Cardiac muscle cell (in vitro differentiated cells and primary cell): Measurements from ENCODE around the gene ASIC5. TPM values are rescaled to one million over a fixed set of nuclear protein-coding genes. Genes with fewer than 3 reads are reported as not detected.

Experiments used
- DNase-seq, 2 donors: peaks; one replicate each; pipeline versions ENCODE4 v3.0.0 to v3.0.0-alpha.2; 2010 to 2017; ENCODE audit warnings: low read depth in 1 of 2, low spot score in 1 of 2
- H3K27ac ChIP-seq: fragments of 200-600 bp; sonication (generic); 2 replicates; pipeline ENCODE4 v1.5.1; 2016
- H3K27me3 ChIP-seq: fragments of 200-600 bp; sonication (generic); 2 replicates; pipeline ENCODE4 v1.6.0; 2016; ENCODE audit warnings: control low read depth
- H3K36me3 ChIP-seq: fragments of 200-600 bp; sonication (generic); 2 replicates; pipeline ENCODE4 v1.5.1; 2016; ENCODE audit warnings: control low read depth
- H3K4me1 ChIP-seq: fragments of 200-600 bp; sonication (generic); 2 replicates; pipeline ENCODE4 v1.8.1; 2017; ENCODE audit warnings: low read depth, mild to moderate bottlenecking, mixed run types
- H3K4me3 ChIP-seq: fragments of 200-600 bp; sonication (generic); 2 replicates; pipeline ENCODE4 v1.5.1; 2016; ENCODE audit warnings: mild to moderate bottlenecking
- H3K9me3 ChIP-seq: fragments of 200-600 bp; sonication (generic); 2 replicates; pipeline ENCODE4 v1.5.1; 2017; ENCODE audit warnings: low read depth, mild to moderate bottlenecking, control low read depth
- CTCF ChIP-seq: IDR thresholded peaks from 2 replicates; pipeline ENCODE4 v1.5.1; 2012; ENCODE audit warnings: low read depth, mild to moderate bottlenecking, low read length
- polyA plus RNA-seq: library from polyadenylated mRNA; unstranded; fragments of >200 nt; fragmentation: Nextera tagmentation; extraction: Ambion mirVana; gene quantifications from 2 replicates; pipeline ENCODE4 v1.2.1, GENCODE V29; 2016
- total RNA-seq: library from RNA; depleted of rRNA; stranded (reverse); fragments of >200 nt; gene quantifications from 2 replicates; pipeline ENCODE4 v1.2.3, GENCODE V29; 2016

ASIC5 gene
- total and polyA plus RNA-seq, 2 experiments from 2014 or later, result not detected

- H3K27ac ChIP-seq, result no peak overlapping the region
- H3K4me1 ChIP-seq, result no peaks in the 10 kb centered on the region
- no peaks in the 10 kb centered on the region for H3K9me3 ChIP-seq
- no peaks in the 10 kb centered on the region for H3K36me3 ChIP-seq
- no peaks in the 10 kb centered on the region for H3K27me3 ChIP-seq
- no peak overlapping the region for H3K4me3 ChIP-seq
- TF ChIP-seq CTCF, result no peak
- DNase-seq, result peak in 1 of 2 donors; percentile 49
These were observed 47.0 kb downstream of the ASIC5 start for GRCh38 chr4:155819066-155819465.

DNA sequence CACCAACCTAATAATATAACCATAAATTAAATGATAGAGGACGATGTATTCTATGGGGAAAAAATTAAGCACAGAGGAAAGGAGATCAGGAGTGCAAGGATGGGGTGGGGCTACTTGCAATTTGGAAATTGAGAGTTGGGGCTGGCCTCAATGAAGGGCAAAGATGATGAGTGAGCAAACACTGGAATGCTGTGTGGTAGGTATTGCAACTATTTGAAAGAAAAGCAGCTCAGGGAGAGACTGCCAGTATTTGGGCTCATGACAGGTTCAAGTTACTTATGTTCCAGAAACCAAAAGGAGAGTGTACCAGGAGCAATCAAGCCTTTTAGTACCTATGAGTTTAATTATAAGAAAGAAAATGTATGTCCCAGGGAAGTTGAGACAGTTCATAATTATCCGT, 47.4 kb downstream of the ASIC5 start:
- Histone ChIP-seq H3K27me3 (no peaks in the 10 kb centered on the region), H3K27ac (no peak overlapping the region), H3K36me3 (no peaks in the 10 kb centered on the region), H3K9me3 (no peaks in the 10 kb centered on the region), H3K4me3 (no peak overlapping the region), H3K4me1 (no peaks in the 10 kb centered on the region)
- no peak for TF ChIP-seq CTCF
- DNase-seq, result peak in 1 of 2 donors; percentile 46

GRCh38 chr4:155811083-155811482, 55.0 kb downstream of the ASIC5 start:
- H3K4me3 ChIP-seq, result no peak overlapping the region
- H3K27ac ChIP-seq, result no peak overlapping the region
- H3K9me3 ChIP-seq, result no peaks in the 10 kb centered on the region
- no peak for TF ChIP-seq CTCF
- no peaks in the 10 kb centered on the region for H3K36me3 ChIP-seq
- DNase-seq, result peak in 1 of 2 donors; percentile 59
- H3K4me1 ChIP-seq, result no peaks in the 10 kb centered on the region
- no peaks in the 10 kb centered on the region for H3K27me3 ChIP-seq

DNA sequence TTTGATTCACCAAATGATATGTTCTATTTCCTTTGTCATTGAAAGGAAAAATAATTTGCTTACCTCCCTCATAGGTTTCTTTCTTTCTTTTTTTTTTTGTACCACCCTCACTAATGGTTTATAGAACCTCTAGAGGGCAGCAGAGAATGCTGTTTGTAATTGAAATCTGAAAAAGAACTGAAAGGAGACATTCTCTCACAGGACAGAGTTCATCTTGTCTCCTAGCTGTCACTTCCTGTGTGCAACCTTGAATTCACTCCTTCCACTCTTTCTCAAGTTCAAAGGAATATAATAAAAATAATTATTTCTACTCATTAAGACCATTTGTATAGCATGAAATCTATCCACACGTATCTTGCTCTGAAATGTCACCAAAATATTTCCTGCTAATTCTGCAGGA, 56.2 kb downstream of the ASIC5 start:
- Histone ChIP-seq H3K27me3 (no peaks in the 10 kb centered on the region), H3K36me3 (peaks cover 3% of the 10 kb centered on the region), H3K9me3 (no peaks in the 10 kb centered on the region), H3K4me3 (no peak overlapping the region), H3K27ac (no peak overlapping the region), H3K4me1 (no peaks in the 10 kb centered on the region)
- TF ChIP-seq CTCF, result peak; percentile 61
- peak; percentile 74 to 92 for DNase-seq

DNA sequence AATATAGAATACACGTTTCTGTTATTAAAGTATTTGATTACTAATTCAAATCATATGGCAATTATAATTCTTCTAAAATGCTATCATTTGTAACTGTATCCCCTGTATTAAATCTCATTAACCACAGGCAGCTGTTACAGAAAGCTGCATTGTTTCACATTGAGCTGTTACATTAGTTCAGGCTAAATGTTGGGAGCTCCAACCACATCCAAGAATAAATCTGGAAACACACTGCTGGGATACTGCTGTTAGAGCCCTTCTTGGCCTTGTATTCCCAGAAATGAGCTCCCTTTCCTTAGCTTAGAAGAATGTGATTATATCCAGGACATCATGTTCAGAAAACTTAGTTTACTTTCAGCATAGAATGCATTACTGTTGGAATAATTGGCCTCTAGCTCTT, 59.1 kb downstream of the ASIC5 start:
- Histone ChIP-seq H3K4me1 (no peaks in the 10 kb centered on the region), H3K27ac (no peak overlapping the region), H3K36me3 (peaks cover 16% of the 10 kb centered on the region), H3K27me3 (no peaks in the 10 kb centered on the region), H3K4me3 (no peak overlapping the region), H3K9me3 (no peaks in the 10 kb centered on the region)
- DNase-seq, result peak in 1 of 2 donors; percentile 18
- no peak for TF ChIP-seq CTCF

DNA sequence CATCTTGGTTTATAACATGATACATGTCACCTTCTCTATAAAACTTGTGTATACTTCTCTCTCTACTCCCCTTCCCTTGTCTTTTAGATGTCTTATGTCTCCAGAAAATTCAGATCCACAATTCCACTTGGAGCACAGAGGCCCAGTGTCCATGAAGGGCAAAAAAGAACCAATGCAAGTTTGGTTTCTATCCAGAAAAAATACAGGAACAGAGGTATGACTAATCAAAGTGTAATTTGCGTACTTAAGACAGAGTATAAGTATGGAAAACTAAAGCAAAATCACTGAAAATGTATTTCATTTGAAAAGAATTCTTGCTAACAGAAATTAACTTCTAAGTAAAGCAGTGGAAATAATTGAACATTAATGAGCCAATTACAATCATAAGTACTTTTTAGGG, 61.1 kb downstream of the ASIC5 start:
- Histone ChIP-seq H3K9me3 (no peaks in the 10 kb centered on the region), H3K36me3 (peaks cover 30% of the 10 kb centered on the region), H3K4me1 (no peaks in the 10 kb centered on the region), H3K4me3 (no peak overlapping the region), H3K27ac (no peak overlapping the region), H3K27me3 (no peaks in the 10 kb centered on the region)
- DNase-seq, result peak in 1 of 2 donors; percentile 50
- TF ChIP-seq CTCF, result no peak
